ENCODE data around the gene PLCG2.
"Not testable (repeated sequence)": the region's sequence is repeated elsewhere in the genome, so short reads cannot be mapped to it uniquely, and the experiment has no call there.

The PLCG2 gene

DNA sequence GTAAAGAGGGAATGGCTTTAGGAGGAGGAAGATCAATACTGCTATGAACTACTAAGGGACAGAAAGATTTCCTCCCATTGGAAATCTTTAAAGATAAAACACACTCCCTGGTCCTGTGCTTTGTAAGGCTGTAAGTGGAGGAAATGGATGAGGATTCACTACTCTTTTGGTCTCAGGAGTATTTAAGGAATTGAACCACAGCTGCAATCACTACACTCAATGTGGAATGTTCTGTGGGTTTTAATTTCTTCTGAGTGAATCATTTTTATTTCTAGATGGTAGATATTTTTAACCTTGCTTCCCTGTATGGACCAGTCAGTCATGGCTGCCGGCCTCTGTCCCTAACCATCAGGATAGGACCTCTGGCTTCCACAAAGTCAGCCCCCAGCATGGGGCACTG lies 166.6 kb downstream of the PLCG2 start:
- no peak for DNase-seq

DNA sequence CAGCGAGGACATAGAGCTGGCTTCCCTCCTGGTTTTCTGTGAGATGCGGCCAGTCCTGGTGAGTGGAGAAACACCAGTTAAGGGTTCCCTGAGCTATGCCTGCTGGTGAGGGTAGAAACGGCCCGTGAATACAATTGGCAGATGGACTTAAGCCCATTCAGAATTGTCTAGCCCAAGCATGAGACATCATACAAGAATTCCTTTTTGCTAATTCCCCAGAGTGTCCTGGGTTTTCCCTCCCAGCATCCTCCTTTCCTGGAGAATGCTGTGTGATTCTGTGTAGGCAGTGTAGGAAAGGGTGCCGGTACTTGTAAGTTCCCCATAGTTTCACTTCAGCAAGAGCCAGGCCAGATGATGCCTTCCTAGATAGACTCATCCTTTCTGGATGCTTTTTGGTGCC lies 167.1 kb downstream of the PLCG2 start:
- DNase-seq = no peak

DNA sequence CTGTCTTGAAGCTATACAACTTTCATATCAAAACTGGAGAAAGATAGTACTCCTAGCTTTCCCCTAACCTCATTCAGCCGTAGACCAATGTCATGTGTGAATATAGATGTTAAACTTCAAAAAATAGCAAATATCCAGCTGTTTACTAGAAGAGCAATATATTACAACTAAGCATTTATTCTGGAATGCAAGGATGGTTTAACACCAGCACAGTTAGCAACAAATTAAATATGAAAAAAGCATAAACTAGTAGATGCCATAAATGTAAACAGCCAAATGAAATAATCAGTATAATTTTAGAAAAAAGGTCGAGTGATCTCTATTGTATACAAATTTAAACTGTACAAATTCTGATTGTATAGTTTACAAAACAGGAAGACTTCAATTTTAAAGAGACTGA lies 172.5 kb downstream of the PLCG2 start:
- DNase-seq = no peak

DNA sequence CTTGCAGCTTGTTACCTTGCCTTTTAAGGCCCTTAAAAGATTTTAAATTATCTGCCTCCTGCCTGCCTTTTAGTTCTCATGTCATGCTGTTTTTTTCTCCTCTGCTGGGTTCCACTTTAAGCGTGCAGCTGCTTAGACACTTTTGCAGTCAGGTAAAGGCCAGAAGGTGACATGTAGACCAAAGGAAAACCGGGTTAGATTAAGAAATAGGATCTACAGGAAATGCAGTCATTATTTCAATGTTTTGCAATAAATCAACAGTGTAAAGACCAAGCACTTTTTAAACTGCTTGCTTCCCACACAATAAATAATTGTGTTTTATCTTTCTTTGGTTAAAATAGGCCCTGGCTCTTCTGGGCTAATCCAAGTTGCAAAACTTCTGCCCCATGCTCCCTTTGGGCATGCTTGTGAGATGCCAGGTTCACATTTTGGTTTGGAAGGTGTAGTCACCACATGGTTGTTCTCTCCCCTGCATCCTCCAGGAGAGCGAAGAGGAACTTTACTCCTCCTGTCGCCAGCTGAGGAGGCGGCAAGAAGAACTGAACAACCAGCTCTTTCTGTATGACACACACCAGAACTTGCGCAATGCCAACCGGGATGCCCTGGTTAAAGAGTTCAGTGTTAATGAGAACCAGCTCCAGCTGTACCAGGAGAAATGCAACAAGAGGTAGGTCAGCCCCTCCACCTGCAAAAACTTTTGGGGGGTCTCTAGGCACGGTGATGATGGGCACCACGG lies 177.3 kb downstream of the PLCG2 start:
- no peak for DNase-seq

DNA sequence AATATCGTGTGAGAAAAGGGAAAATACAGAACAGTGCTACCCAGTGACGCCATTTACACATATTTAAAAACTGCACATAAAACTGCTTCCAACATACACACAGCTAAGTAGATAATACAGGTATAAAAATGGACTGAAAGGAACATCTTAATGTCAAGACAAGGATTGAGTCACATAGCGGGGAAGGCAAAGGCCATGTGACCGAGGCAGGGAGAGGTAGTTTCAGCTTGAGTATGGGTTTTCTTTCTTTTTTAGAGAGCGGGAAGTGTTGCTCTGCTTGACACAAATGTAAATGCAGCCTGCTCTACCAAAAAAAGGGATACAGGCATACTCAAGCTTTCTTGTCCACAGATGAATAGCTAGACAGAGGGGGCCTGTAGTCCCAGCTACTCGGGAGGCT lies 185.7 kb downstream of the PLCG2 start:
- no peak for DNase-seq

DNA sequence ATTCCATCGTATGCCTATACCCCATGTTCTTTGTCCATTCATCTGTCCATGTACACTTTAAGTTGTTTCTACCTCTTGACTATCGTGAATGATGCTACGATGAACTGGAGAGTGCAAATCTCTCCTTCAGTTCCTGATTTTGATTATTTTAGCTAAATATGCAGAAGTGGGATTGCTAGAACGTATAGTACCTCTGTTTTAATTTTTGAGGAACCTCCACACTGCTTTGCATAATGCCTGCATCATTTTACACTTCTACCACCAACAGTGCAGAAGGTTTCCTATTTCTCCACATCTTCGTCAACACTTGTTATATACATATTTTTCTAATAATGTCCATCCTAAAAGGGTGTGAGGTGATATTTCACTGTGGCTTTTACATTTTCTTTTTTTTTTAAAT lies 188.3 kb downstream of the PLCG2 start:
- DNase-seq = no peak

DNA sequence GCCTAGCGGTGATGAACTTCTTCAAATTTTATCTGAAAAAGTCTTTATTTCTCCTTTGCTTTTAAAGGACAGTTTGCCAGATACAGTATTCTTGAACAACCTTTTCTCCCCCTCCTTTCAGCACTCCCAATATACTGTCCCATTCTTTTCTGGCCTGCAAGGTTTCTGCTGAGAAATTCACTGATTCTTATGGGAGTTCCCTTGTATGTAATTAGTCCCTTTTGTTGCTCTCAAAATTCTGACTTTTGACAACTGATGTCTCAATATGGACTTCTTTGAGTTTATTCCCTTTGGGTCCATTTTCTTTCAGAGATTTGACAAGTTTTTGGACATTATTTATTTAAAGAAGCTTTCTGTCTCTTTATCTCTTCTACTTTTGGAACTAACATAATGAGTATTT lies 192.8 kb downstream of the PLCG2 start:
- no peak for DNase-seq

DNA sequence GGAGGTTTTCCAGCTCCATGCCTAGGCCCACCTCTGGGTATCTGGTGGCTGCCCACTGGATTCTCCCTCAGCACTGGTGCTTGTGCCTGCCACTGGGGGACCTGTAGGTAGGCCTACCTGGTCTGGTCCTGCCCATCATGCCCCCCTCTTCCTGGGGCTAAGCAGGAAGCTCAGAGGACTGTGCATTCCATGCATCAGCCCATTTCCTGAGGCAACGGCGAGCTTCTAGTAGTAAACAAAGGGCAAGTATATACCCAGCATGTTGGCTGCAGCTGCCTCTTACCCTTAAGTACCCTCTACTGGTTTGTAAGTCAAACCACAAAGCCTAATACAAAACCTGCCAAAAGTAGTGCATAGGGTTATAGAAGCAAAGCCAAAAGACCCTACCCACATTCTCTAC lies 194.6 kb downstream of the PLCG2 start:
- no peak for DNase-seq

DNA sequence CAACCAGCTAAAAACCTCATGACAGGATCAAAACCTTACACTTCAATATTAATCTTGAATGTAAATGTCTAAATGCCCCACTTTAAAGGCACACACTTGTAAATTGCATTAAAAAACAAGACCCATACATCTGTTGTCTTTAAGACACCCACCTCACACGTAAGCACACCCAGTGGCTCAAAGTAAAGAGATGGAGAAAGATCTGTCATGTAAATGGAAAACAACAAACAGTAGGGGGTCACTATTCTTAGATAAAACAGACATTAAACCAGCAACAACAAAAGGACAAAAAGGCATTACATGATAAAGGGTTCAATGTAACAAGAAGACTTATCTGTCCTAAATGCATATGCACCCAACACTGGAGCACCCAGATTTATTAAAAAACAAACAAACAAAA lies 196.5 kb downstream of the PLCG2 start:
- no peak for DNase-seq

DNA sequence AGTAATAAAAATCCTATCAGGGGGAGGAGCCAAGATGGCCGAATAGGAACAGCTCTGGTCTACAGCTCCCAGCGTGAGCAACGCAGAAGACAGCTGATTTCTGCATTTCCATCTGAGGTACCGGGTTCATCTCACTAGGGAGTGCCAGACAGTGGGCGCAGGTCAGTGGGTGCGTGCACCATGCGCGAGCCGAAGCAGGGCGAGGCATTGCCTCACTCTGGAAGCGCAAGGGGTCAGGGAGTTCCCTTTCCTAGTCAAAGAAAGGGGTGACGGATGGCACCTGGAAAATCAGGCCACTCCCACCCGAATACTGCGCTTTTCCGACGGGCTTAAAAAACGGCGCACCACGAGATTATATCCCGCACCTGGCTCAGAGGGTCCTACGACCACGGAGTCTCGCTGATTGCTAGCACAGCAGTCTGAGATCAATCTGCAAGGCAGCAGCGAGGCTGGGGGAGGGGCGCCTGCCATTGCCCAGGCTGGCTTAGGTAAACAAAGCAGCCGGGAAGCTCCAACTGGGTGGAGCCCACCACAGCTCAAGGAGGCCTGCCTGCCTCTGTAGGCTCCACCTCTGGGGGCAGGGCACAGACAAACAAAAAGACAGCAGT lies 198.3 kb downstream of the PLCG2 start:
- not testable (repeated sequence) for DNase-seq

DNA sequence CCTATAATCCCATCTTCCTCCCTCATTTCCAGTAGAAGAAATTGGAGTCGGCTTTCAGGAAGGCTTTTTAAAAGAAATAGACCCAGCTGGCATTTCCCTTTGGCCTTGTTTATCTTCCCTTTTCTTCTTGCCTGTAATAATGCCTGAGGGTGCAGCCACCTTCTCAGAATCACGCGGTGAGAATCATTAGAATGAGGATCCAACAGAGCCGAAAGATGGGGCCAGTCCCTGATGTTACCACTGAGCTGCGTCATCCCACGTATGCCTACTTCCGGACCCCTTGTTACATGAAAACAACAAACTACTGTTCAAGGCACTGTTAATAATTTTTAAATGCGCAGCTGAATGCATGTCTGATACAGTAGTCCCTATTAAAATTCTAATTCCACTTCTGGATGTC lies 208.0 kb downstream of the PLCG2 start:
- DNase-seq = no peak

DNA sequence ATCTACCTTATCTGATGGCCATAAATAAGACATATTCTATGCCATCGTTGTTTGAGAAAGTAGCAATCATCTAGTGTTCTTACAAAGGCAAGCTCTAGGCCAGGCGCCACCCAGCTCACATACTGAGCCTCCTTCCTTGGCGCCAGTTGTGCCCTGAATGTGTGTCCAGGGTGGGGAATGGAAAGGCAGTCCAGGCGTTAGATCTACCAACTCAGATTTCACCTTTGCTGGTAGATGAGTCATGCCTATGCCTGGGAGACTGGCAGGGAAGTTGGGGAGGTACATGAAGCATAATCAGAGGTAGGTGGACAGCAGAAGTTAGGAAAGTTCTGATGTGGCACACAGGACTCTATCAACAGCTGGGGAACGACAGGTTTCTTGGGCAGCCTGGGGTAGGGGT lies 208.6 kb downstream of the PLCG2 start:
- no peak for DNase-seq

DNA sequence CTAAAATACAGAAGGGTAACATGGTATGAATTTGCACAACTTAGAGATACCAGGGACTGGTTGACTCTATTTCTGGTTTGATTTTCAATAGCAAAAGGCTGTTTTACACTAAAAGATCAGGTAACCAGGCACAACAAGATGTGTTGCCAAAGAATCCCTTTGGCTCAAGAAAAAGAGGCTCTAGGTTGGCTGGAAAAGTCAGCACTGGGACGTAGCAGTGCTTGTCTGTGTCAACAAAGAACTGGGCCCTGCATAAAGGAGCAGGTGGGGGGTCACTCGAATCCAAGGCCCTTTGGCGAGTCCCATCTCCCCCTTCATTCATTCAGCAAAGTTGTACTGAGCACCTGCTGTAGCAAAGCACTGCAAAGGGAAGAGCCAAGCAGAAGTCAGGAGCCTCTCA lies 213.8 kb downstream of the PLCG2 start:
- no peak for DNase-seq

DNA sequence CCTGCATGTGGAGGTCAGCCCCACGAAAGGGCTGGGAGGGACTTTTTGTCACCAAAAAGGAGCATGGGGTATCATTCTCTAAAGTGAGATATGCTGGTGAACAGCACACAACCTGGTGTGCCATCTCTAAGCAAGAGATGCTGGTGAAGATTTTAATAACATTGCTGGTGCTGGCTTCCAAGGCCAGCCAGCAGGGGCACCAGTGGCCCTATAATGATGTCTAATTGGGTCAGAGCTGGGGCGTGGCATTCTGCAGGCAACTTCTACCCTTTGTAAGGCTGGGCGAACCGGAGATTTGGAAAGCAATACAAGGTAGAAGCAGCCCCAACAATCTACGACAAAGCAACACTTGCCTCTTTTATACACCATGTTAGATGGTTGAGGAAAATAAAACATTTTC lies 215.4 kb downstream of the PLCG2 start:
- no peak for DNase-seq

DNA sequence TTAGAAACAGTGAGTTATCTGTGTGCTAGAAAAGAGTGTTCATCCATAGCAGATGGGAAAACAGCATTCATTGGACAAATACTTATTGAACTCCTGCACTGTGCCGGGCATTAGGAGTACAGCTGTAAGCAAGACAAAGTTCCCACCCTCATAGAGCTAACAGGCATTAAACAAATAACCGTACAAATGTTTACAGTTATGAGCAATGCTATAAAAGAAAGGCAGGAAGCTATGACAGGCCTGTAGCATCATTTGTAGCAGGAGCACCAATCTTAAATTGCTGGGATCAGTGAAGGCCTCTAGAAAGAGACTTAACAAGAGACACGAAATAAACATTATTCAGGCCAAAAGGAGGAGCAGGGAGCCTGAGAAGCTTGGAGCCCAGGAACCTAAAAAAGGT lies 216.6 kb downstream of the PLCG2 start:
- no peak for DNase-seq

DNA sequence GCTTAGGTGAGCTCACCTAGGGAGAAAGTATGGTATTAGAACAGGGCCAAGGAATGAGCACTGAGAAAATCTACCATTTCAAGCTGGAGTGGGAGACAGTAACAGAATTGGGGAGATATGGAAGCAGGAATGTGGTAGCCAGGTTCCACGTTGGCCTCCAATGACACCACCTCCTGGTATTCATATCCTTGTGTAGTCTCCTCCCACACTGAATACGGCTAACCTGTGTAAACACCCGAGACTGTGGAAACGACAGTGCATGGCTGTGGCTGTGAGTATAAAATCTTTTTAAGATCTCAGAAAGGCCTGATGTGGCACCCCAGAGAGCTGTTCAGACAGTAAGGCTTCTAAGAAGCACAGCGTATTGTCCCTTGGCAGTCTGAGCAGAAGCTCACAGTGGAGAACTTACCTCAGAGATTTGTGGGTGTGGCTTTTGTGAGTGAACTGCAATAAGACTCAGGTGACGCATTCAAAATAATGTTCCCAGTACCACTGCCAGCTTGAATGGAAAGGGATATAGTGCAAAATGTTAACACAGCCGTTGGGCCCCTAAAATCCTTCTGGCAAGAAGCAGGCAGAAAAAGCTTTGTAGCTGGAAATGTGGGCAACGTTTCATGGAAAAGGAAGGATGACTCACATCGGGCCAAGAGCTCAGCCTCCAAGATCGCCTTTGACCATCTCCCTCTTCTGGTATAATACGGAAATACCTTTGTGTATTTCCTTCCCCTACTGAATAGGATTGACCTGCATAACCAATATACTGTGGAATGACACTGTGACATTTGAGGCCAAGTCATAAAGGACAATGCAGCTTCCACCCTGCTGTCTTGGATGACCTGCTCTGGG lies 217.8 kb downstream of the PLCG2 start:
- no peak for DNase-seq

DNA sequence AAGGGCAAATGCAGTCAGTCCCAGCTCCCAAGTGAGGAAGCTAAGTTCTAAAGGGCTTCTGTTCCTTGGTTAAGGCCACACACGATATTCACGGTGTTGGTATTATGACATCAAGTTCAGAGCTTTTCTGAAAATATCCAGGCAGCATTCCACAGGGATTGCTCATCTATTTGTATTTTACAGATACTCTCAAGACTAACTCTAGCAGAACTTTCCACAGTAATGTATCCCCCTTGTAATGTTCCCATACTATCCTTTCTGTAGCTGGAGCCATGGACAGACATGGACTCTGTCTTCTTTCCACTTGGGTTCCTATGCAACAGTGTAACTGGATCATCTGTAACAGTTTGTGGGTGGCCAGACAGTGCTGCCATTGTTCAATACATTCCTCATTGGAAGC lies 218.6 kb downstream of the PLCG2 start:
- DNase-seq = no peak

DNA sequence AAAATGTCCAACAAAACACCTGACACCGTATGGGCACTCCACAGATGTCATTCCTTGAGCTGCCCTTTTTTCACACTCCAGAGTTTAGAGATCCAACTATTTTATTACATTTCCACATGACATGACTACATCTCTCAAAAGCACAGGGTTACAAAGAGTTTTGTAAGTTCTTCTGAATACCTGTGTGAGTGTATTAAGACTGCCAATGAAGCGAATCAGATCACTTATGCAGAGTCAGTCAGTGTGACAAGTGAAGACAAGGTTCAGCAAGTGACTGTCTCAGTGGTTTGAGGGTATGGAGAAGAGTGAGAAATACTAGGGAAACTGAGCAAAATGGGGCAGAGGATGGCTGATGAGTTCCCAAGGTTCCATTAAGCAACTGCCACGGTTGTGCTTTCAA lies 223.7 kb downstream of the PLCG2 start:
- DNase-seq = no peak

DNA sequence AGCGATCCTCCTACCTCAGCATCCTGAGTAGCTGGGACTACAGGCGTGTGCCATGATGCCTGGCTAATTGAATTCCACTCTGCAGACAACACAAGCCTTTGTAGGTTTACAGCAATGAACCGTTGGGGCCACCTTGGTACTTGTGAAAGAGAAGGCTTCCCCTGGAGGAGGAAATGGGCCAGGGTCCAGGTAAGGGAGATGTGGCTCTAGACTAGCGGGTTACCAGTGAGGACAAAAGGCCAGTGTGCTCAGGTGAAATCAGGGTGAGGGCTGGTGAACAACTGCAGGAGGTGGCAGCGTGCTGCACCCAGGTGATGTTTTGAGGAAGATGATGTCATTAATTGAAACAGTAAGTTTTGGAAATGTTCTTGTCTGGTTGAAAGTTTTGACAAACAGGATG lies 225.5 kb downstream of the PLCG2 start:
- DNase-seq = no peak

DNA sequence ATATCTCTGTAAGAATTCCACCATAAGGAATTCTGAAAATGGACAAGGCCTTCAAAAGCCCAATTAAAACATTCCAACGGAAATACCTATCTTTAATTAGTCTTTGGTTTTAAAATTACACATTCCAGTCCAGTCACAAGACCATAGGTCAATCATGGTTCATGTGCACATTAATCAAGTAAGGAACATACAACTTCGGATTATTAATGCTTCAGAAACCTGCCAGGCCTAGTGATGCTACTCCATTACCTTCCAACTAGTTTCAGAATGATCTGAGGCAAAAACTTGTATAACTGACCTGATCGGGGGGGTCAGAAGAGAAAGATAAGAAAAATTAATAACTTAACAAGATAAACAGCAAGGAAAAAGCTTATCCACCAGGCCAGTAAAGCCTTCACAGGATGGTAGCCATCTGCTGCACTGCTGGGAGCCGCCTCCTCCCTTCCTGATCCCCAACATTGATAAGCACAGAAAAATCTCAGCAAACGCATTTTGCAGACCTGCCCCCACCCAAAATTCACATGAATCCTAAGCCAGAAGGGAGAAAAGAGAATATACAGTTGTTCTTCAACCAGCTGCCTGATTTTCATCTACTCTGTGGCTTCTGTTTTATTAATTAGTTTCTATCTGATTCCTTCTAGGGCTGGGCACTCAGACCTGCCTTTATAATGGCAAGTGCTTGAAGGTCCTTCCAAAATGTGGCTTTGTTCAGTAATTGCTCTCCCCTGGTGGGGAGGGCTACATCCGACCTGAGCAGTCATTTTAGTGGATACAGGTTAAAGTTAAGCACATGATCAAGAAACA lies 226.1 kb downstream of the PLCG2 start:
- DNase-seq = no peak

DNA sequence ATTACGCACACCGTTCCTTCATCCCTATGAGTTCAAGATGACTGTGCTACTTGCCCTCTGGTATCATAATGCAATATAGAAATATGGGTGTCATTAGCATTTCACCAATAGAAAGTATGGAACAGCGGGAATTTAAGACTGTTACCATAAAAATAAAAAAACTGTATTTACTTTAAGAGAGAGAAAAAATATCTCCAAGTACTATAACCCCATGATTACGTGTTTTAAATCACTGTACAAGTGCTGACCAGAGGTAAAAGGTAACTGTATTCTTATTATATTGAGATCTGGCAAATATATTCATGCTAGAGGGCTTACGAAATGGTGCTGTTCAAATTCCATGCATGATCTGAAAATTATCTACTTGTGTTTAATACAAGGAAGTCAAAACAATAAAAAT lies 226.9 kb downstream of the PLCG2 start:
- no peak for DNase-seq

DNA sequence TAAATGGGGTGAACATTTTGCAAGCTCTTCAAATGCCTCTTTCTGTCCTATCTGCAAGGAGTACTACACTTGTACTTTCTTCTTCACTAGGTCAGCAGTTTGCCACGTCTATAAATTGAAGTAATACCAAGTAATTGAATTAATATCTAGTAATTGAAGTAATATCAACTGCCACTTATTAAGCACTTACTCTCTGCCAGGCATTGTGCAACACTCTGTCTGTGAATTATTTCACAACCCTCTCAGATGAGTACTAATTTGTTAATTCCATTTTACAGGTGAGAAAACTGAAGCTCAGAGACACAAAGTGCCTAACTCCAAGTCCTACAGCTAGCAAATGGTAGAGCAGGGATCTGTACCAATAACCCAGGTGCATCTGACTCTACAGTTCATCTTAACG lies 228.1 kb downstream of the PLCG2 start:
- DNase-seq = no peak

DNA sequence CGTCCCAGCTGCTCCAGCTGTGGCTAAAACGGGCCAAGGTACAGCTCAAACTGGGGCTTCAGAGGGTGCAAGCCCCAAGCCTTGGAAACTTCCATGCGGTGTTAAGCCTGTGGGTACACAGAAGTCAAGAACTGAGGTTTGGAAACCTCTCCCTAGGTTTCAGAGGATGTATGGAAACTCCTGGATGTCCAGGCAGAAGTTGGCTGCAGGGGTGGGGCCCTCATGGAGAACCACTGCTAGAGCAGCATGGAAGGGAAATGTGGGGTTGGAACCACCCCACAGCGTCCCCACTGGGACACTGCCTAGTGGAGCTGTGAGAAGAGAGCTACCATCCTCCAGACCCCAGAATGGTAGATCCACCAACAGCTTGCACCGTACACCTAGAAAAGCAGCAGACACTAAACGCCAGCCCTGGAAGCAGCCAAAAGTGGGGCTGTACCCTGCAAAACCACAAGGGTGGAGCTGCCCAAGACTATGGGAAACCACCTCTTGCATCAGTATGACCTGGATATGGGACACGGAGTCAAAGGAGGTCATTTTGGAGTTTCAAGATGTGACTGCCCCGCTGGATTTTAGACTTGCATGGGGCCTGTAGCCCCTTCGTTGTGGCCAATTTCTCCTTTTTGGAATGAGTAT lies 230.0 kb downstream of the PLCG2 start:
- no peak for DNase-seq

Data from cortex of kidney (tissue), 1 donor.